ENCODE results near the gene ADGRB2.
A peak's percentile ranks its signal among the peaks of the same experiment; 100 is the strongest.

Gene ADGRB2

GRCh38 chr1:31750858-31751510, 13.2 kb downstream of the ADGRB2 start:
- DNase-seq (ENCODE audit: low read depth in 3 of 3) = no peak

DNA sequence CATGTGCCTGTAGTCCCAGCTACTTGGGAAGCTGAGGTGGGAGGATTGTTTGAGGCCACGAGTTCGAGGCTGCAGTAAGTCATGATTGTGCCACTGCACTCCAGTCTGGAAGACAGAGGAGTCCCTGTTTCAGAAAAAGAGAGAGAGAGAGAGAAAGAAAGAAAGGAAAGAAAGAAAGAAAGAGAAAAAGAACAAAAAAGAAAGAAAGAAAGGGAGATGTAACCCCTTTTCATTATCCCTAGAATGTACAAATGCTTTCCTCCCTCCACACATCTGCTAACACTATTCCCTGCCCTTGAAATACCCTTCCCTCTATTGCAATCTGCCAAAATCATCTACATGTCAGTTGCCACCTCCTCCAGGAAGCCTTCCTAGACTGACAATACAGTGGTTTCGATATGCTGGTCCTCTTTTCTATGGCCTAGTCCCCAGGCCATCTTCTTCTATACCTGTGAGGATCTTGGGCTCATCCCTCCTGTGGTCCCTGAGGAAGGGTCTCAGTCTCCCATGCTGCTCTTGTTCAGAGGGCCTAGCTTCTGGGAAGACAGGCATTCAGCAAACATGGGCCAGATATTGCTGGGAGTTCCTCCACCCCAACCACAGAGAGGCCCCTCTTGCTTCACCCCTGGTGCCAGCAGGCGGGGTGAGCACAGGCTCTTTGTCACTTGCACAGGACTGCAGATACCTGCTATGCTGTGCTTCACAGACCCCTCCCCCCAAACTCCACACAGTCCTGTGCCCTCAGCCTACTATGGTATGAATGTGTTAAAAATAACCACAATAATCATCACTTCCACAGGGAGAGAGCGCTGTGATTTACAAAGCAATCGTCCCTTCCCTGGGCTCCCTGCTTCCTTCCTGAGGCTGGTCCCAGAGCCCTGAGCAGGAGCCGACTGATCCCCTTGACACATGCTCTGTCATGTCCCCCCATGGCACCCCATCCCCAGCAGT, 14.1 kb downstream of the ADGRB2 start:
- DNase-seq (ENCODE audit: low read depth in 3 of 3) = no peak

GRCh38 chr1:31748365-31748764, 15.8 kb downstream of the ADGRB2 start:
- DNase-seq (ENCODE audit: low read depth in 3 of 3) = no peak

GRCh38 chr1:31747304-31747703, 16.8 kb downstream of the ADGRB2 start:
- no peak for DNase-seq (ENCODE audit: low read depth in 3 of 3)

GRCh38 chr1:31746687-31747086, 17.5 kb downstream of the ADGRB2 start:
- DNase-seq (ENCODE audit: low read depth in 3 of 3) = no peak

- no peak for DNase-seq (ENCODE audit: low read depth in 3 of 3)
Measured at GRCh38 chr1:31745946-31746670, 18.0 kb downstream of the ADGRB2 start.

- no peak for DNase-seq (ENCODE audit: low read depth in 3 of 3)
Measured at GRCh38 chr1:31745096-31745945, 18.8 kb downstream of the ADGRB2 start.

- DNase-seq (ENCODE audit: low read depth in 3 of 3) = no peak
Measured at GRCh38 chr1:31744165-31744888, 19.8 kb downstream of the ADGRB2 start.

DNA sequence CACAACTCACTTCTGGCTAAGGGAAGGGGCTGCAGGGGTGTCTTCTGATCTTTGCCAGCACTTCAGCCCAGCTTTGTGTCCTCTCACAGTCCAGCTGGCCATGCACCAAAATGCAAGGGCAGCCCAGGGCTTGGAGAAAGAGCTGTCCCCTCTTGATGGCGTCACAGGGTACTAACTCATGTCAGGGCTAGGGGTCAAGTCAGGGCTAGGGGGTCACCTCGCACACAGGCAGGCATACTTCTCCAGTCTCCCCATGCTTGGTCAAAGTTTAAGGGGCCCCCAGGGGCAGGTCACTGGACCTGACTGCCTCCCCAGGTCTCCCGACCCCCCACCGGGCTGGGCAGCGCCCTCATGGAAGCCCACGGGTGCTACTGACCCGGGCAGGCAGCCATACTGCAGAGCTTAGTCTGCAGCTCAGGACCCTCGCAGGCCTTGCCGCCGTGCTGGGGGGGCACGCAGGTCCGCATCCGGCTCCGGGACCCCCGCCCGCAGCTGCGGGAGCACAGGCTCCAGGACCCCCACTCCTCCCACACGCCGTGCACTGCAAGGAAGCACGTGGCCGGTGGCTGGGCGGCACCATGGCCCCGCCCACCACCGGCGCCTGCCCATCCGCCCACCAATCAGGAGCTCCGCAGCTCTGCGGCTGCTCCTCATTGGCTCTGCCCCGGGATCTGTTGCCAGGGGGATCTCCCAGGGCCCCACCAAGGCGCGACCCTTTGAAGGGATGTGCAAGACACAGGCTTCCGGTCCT, 21.5 kb downstream of the ADGRB2 start:
- DNase-seq (ENCODE audit: low read depth in 3 of 3) = no peak

DNA sequence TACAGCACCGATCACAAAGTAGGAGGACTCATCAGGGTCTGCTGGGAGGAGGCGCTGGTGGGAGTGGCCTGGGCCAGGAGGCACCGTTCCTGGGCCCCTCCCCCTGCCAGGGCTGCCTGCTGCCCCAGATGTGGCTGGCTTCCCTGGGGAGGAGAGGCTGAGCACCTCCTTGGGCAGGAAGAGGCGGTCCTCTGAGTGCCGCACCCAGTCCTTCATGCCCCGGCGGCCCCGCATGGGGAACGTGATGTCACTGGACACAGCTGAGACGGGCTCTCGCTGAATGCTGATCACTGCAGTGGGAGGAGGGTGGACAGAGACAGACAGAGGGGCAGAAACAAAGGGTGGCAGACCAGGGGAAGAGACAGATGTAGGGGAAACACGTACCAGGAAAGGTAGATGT, 24.8 kb downstream of the ADGRB2 start:
- peak in 1 of 3 donors; percentile 41 for DNase-seq (ENCODE audit: low read depth in 3 of 3)

DNA sequence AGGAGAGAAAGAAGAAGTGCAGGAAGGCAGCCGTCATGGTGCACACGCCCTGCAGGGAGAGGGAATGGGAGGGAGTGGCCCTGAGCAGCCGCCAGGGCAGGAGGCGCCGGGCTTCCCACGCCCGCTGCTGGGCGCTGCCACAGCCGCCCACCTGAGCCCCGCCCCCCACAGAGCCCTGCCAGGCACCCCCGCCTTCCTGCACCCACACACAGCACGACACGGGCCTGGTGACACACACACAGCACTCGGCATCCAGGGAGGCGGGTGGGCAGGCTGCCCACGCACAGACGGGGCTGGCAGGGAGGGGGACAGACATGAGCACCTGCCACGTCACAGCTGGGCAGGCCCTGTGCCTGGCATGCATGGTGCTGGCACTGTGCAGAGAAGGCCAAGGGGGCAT, 27.5 kb downstream of the ADGRB2 start:
- no peak for DNase-seq (ENCODE audit: low read depth in 3 of 3)

- no peak for DNase-seq (ENCODE audit: low read depth in 3 of 3)
Measured at GRCh38 chr1:31735571-31735970, 28.6 kb downstream of the ADGRB2 start.

- no peak for DNase-seq (ENCODE audit: low read depth in 3 of 3)
Measured at GRCh38 chr1:31734582-31735107, 29.5 kb downstream of the ADGRB2 start.

DNA sequence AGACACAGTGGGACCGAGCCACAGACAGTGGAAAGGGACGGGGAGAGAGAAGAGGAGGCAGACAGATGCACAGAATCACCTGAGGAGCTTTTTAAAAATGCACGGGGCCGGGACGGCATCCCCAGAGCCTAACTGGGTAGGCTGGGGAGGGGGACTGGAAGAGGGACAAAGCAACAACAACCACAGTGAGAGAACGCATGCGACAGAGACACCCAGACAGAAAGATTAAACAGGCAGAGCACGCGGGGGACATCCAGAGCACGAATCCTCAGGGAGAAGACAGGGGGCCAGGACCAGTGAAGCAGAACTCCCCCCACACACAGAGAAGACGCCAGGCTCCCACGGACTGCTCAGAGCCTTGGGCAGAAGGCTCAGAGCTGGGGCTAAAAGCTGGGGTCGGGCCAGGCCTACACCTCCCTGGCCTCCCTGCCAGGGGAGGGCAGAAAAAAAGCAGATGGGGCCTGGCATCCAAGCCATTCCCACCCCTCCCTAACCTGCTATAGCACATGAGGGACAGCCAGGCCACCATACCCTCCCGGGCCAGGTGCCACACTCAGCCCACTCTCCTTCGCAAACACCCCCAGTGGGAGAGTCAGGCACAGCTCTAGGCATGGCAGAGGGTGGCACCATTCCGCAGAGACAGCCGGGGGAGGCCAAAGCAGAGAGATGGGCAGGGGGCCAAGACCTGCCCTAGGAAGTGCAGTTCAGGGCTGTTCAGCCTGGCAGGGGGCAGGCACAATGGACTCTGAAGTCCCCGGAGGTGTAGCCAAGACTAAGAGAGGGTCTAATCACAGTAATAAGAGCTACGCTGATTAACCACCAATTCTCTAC, 30.5 kb downstream of the ADGRB2 start:
- no peak for DNase-seq (ENCODE audit: low read depth in 3 of 3)

DNA sequence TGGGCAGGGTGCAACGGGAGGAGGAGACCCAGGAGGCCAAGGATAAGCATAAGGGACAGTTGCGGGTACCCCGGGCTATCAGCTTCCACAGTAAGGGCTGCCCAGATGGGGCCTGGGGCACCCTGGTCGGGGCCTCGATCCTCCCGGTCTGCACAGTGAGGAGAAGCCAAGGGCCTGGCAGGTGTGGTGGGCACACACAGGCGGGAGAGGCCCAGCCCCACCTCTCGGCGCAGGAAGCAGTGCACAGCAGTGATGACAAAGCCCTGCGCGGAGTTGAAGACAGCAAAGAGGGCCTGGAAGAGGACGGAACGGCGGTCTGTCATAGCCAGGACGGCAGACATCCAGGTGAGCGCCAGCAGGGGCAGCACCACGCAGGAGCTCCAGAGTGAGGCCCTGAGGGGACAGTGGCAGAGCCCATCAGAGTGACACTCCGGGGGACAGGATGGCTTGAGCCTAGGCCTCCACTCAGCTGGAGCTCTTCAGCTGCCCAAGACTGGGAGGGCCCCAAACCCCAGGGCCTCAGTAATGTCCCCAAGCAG, 31.3 kb downstream of the ADGRB2 start:
- no peak for DNase-seq (ENCODE audit: low read depth in 3 of 3)

DNA sequence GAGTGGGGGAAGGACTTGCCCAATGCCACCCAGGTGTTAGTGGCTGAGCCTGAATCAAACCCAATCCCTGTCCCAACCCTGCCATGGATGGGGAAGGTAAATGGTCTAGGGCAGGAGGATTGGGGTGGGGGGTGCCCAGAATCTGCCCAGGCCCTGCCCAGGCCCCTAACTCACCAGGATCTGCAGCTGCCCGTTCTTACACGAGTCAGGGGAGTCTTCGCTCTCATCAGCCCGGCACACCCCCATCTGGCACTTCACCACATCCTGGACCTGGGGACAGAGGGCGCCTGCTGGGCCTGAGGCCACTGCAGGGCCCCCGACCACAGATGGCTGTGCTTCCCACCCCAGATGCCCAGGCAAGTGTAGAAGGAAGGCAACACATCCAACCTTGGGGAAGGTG, 31.8 kb downstream of the ADGRB2 start:
- no peak for DNase-seq (ENCODE audit: low read depth in 3 of 3)

DNA sequence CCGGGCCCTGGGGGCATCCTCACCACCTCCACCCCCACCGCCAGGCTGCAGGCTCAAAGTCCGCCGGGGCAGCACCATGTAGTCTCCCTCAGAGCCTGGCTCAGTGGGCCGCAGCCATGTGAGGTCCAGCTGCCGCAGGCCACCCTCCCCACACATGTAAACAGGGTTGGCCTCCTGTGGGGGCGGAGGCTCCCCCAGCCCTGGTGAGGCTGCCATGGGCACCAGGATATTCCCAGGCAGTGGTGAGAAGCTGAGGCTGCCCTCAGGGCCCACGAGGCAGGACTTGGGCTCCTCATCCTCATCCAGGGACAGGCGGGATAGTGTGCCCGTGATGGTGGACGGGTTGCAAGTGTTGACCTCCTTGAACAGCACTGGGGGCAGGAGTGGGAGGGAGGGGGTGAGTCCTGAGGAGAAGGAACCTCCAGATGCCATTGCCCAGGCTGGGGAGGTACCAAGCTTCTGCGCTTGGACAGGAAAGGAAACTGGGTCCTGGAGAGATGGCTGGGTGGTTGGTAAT, 33.0 kb downstream of the ADGRB2 start:
- DNase-seq (ENCODE audit: low read depth in 3 of 3) = no peak

- no peak for DNase-seq (ENCODE audit: low read depth in 3 of 3)
Measured at GRCh38 chr1:31730336-31731048, 33.6 kb downstream of the ADGRB2 start.

All from stimulated activated CD4-positive, alpha-beta T cell treated with anti-CD3 and anti-CD28 coated beads, TNF-alpha, amount 100 ng/mL, for 48 hours (primary cell).